NCI-H82 treated with DMSO at 0.1 percent for 48 hours (cell line): ENCODE measurements around the gene GTPBP3.

ENCODE experiments used
- DNase-seq: peaks from one replicate; lab custom pipeline; 2025; ENCODE audit not compliant: unreplicated experiment; lab: John Stamatoyannopoulos, UW

GTPBP3 gene

DNA sequence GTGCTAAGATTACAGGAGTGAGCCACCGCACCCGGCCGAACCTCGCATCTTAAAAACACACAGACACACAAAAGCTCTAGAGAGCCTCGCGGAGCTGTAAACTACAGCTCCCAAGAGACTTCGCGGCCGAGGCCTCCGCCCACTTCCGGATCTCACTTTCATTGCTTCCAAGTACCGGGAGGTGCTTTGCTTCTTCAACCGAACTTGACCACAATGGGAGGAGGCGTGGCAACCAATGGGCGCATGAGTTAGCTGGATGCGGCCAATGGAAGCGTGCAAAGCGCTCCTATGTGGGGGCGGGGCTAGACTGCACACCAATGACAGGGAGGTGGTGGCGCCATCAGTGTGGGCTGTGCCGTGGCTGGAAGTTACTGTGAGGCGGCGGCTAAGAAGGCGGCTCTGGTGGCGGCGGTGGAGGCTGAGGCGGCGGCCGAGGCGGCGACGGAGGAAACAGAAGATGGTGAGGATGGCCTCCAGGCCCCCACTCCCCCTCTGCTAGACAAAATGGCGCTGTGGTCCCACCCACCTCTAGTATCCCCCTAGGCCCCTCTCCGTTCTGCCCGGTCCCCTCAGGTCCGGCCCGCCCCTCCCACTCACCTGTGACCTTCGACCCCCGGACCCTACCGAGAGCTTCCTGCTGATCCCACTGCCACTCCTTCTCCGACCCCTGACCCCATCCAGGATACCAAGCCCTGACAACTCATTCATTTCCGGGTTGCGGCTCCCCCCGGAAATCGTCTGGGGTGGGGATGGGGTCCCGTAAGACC, 28.0 kb upstream of the GTPBP3 start, which contains the start of gene DDA1:
TSS of gene DDA1 (plus strand) at position 366 of the 767 bp plus-strand sequence. CDS start at position 458, 92 bp downstream.
- DNase-seq, result peak; percentile 100

DNA sequence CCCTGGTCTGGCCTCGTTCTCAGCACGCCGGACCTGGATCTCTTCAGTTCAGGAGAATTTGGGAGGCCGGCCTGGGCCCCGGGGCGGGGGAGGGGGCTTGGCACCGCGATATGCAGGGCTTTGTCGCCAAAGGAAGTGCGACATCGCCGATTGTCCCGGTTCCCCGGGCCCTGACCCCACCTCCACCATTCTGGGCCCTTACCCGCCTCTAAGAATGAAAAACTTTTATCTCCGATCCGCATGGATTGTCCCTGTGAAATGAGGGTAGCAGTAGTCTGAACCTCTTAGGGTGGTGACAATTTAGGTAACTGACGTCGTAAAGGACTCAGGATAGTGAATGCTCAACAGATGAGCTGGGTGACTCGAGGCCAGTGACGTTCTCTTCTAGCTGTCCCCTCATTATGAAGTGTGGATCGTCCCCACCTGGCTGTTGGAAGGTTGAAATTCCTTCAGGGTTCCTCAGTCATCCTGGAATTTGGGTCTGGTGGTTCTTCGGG, 27.3 kb upstream of the GTPBP3 start:
- no peak for DNase-seq

- no peak for DNase-seq
Measured at GRCh38 chr19:17311455-17312188, 25.7 kb upstream of the GTPBP3 start.

- no peak for DNase-seq
Measured at GRCh38 chr19:17312189-17313113, 24.9 kb upstream of the GTPBP3 start.

GRCh38 chr19:17314007-17314593, 23.3 kb upstream of the GTPBP3 start:
- DNase-seq, result no peak

GRCh38 chr19:17318966-17319365, 18.4 kb upstream of the GTPBP3 start:
- DNase-seq, result no peak

DNA sequence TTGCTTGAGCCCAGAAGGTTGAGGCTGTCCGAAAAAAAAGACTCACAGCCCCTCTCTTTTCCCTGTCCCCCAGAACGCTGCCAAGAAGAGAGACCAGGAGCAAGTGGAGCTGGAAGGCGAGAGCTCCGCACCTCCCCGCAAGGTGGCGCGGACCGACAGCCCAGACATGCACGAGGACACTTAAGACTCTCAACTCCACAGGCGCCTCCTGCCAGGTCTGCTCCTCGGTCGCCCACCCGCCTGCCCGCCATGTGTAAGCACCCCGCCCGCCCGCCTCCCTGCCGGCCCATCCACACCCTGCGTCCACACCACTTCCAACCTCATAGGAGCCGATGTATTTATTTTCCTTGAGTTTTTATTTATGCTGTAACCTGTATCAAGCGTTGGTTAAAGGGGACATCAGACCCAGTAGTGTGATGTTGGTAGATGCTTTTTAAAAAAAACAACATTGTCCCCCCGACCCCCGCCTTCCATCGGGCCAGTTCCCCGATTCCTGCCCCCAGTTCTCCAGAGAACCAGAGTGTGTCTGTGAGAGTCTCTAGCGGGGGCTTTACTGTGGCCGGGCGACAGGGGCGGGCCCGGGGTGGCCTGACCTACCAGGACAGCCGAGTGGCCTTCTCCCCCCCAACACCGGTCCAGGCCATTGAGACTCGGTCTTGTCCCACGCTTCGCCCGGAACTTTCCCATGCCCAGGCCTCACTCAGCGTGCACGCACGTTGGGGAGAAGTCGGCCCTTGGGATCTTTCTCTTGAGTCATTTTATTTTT, 17.7 kb upstream of the GTPBP3 start:
- DNase-seq, result no peak

- DNase-seq, result no peak
Measured at GRCh38 chr19:17320435-17320834, 16.9 kb upstream of the GTPBP3 start.

DNA sequence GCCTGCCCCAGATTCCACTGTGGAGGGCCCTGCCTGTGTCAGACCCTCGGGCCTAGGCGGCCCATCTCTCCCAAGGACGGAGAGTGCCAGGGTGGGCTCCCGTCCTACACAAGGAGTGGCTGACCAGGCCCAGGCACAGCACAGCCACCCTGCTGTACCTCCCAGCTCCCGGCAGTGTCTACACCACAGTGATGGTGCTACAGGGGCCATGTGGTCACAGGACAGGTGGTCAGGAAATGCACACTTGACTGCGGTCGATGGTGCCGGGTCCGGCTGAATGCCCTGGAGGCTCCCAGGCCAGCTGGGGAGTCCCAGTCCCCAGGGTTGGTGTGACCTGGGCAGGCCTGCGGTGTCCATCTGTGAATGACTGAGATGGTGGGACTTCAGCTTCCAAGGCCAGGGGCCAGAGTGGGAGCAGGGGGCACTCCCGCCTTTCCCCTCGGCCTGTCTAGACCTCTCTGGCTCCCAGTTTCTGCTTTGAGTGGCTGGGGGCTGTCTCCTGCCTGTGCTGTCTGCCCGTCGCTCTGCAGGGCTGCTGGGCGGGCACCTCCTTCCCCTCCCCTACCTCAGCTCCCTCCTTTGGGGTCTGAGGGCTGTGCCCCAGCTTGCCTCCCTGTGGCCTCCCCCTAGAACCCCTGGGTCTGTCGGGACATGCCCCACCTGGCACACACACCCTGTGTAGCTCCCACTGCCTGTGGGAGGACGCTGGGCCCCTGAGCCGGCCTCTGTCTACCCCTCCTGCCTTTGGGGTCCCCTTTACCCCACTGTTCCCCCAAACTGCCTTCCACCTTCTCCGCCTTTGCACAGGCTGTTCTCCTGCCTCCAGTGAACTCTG, 15.5 kb upstream of the GTPBP3 start:
- DNase-seq, result no peak

GRCh38 chr19:17322854-17323253, 14.5 kb upstream of the GTPBP3 start:
- DNase-seq, result no peak

- DNase-seq, result no peak
Measured at GRCh38 chr19:17323300-17323963, 13.9 kb upstream of the GTPBP3 start.

GRCh38 chr19:17323964-17324332, 13.4 kb upstream of the GTPBP3 start:
- no peak for DNase-seq

- DNase-seq, result no peak
Measured at GRCh38 chr19:17324357-17325114, 12.8 kb upstream of the GTPBP3 start.

- no peak for DNase-seq
Measured at GRCh38 chr19:17325133-17325532, 12.2 kb upstream of the GTPBP3 start.

DNA sequence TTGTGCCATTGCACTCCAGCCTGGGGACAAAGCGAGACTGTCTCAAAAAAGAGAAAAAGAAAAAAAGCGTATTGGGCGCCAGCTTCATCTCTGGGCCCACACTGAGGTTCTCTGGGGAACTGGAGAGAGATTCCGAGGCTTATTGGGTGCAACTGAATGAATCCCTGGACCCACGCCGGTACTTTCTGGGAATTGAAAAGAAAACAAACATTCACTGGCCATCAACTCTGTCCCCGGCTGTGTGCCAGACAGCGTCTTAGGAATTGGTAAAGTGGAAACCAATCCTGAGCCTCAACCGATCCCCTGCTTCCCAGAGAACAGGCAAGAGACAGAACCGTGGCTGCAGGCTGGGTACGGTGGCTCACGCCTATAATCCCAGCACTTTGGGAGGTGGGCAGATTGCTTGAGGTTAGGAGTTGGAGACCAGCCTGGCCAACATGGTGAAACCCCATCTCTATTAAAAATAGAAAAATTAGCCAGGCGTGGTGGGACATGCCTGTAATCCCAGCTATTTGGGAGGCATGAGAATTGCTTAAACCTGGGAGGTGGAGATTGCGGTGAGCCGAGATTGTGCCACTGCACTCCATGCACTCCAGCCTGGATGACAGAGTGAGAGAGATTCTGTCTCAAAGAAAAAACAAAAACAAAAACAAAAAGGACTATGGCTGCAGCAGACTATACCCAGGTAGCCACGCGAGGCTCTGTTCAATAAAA, 11.3 kb upstream of the GTPBP3 start:
- no peak for DNase-seq

DNA sequence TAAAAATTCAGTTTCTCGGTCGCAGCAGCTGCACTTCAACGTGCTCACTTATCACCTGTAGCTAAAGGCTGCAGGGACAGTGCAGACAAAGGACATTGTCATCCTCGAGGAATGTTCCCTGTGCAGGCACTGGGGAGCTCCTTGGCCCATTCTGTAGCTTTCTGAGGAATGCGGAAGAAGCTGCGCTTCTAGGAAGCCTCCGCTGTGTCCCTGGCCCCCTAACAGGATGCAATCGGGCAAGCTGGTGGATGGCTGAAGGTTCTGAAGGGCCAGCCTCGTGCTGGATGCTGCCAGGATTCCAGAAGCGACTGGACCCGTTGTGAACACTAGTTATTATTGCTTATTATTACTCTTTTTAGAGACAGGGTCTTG, 10.8 kb upstream of the GTPBP3 start:
- DNase-seq, result no peak

GRCh38 chr19:17327068-17327653, 10.2 kb upstream of the GTPBP3 start:
- DNase-seq, result no peak
